WTC11 (cell line): ENCODE data around the gene LRRTM1. TPM values are rescaled to one million over a fixed set of nuclear protein-coding genes. Genes with fewer than 3 reads are reported as not detected.

Source experiments
- ATAC-seq: fragments of 200-7000 bp; cut with Tn5 transposase; 2 replicates; pipeline ENCODE4 v1.10.0; 2021; ENCODE audit warnings: mild to moderate bottlenecking, moderate library complexity
- CTCF ChIA-PET: fragments of 300-600 bp; sonication (Branson Sonifier 250); formaldehyde crosslinking; loops from one replicate; lab custom pipeline; 2021; ENCODE audit warnings: antibody characterized with exemption; lab: Charles Lee
- POLR2A ChIA-PET: fragments of 350-600 bp; sonication (Branson Sonifier 250); formaldehyde crosslinking; loops from one replicate; lab custom pipeline; 2021; ENCODE audit warnings: antibody characterized with exemption; lab: Charles Lee
- DNase-seq: peaks from one replicate; pipeline ENCODE4 v3.0.0; 2021; ENCODE audit warnings: low spot score
- H3K27ac Mint-ChIP-seq: 2 replicates; pipeline ENCODE4 v1.8.0; 2021; ENCODE audit warnings: mixed read lengths
- H3K27me3 Mint-ChIP-seq: 2 replicates; pipeline ENCODE4 v1.8.0; 2021; ENCODE audit warnings: low read depth, mild to moderate bottlenecking, moderate library complexity, mixed read lengths
- H3K36me3 Mint-ChIP-seq: 2 replicates; pipeline ENCODE4 v1.8.0; 2021; ENCODE audit warnings: mixed read lengths
- H3K4me1 Mint-ChIP-seq: 2 replicates; pipeline ENCODE4 v1.8.0; 2022; ENCODE audit warnings: mixed read lengths
- H3K4me3 Mint-ChIP-seq: 2 replicates; pipeline ENCODE4 v1.8.0; 2021; ENCODE audit warnings: mild to moderate bottlenecking, moderate library complexity, mixed read lengths
- H3K9me3 Mint-ChIP-seq: 2 replicates; pipeline ENCODE4 v1.8.0; 2021; ENCODE audit warnings: mixed read lengths
- EMX1 ChIP-seq: fragments of 250-450 bp; sonication (Bioruptor Pico); IDR thresholded peaks from 2 replicates; pipeline ENCODE4 v1.8.0; 2021; ENCODE audit warnings: mild to moderate bottlenecking
- ESRRA ChIP-seq: sonication (generic); formaldehyde crosslinking; IDR thresholded peaks from 2 replicates; pipeline ENCODE4 v1.8.1; 2022; ENCODE audit warnings: mild to moderate bottlenecking, missing genetic modification reagents, borderline replicate concordance
- GABPB1 ChIP-seq: sonication (generic); formaldehyde crosslinking; IDR thresholded peaks from 2 replicates; pipeline ENCODE4 v1.8.1; 2023; ENCODE audit warnings: mild to moderate bottlenecking, missing genetic modification reagents
- JAZF1 ChIP-seq: fragments of 250-450 bp; sonication (Bioruptor Pico); IDR thresholded peaks from 2 replicates; pipeline ENCODE4 v1.9.0; 2021; ENCODE audit warnings: moderate library complexity, mild to moderate bottlenecking, inconsistent platforms
- KAT7 ChIP-seq: sonication (generic); formaldehyde crosslinking; IDR thresholded peaks from 2 replicates; pipeline ENCODE4 v1.8.1; 2023; ENCODE audit warnings: missing genetic modification reagents, mild to moderate bottlenecking, borderline replicate concordance
- MXD4 ChIP-seq: fragments of 250-450 bp; sonication (Bioruptor Pico); IDR thresholded peaks from 2 replicates; pipeline ENCODE4 v1.8.0; 2021; ENCODE audit warnings: mild to moderate bottlenecking, moderate library complexity, borderline replicate concordance
- NFE2L1 ChIP-seq: sonication (generic); formaldehyde crosslinking; IDR thresholded peaks from 2 replicates; pipeline ENCODE4 v1.8.1; 2023; ENCODE audit warnings: missing genetic modification reagents
- NFYB ChIP-seq: sonication (generic); formaldehyde crosslinking; conservative IDR thresholded peaks from 2 replicates; pipeline ENCODE4 v1.8.0; 2022; ENCODE audit warnings: low read depth, missing genetic modification reagents
- NR2C2 ChIP-seq: sonication (generic); formaldehyde crosslinking; IDR thresholded peaks from 2 replicates; pipeline ENCODE4 v1.8.0; 2022; ENCODE audit warnings: mild to moderate bottlenecking, missing genetic modification reagents
- PRRX2 ChIP-seq: fragments of 250-450 bp; sonication (Bioruptor Pico); IDR thresholded peaks from 2 replicates; pipeline ENCODE4 v1.8.0; 2021; ENCODE audit warnings: mild to moderate bottlenecking
- RORB ChIP-seq: fragments of 250-450 bp; sonication (Bioruptor Pico); IDR thresholded peaks from 2 replicates; pipeline ENCODE4 v1.9.0; 2021; ENCODE audit warnings: mild to moderate bottlenecking
- TEAD4 ChIP-seq: sonication (generic); formaldehyde crosslinking; IDR thresholded peaks from 2 replicates; pipeline ENCODE4 v1.8.0; 2022; ENCODE audit warnings: mild to moderate bottlenecking, missing genetic modification reagents
- ZNF138 ChIP-seq: sonication (generic); formaldehyde crosslinking; conservative IDR thresholded peaks from 2 replicates; pipeline ENCODE4 v1.8.1; 2022; ENCODE audit warnings: mild to moderate bottlenecking, moderate library complexity, missing genetic modification reagents
- ZNF317 ChIP-seq: sonication (generic); formaldehyde crosslinking; IDR thresholded peaks from 2 replicates; pipeline ENCODE4 v1.8.1; 2023; ENCODE audit warnings: low read depth, mild to moderate bottlenecking, moderate library complexity, missing genetic modification reagents, borderline replicate concordance
- ZNF396 ChIP-seq: fragments of 250-450 bp; sonication (Bioruptor Pico); IDR thresholded peaks from 2 replicates; pipeline ENCODE4 v1.8.0; 2021; ENCODE audit warnings: mild to moderate bottlenecking, moderate library complexity, borderline replicate concordance
- ZNF671 ChIP-seq: fragments of 250-450 bp; sonication (Bioruptor Pico); IDR thresholded peaks from 2 replicates; pipeline ENCODE4 v1.8.0; 2021; ENCODE audit warnings: mild to moderate bottlenecking
- total RNA-seq: library from RNA; stranded (reverse); gene quantifications from 3 replicates; pipeline ENCODE4 v1.2.3, GENCODE V29; 2021
- TF ChIP-seq, protein P1 (sequence below): sonication (generic); formaldehyde crosslinking; IDR thresholded peaks from 2 replicates; pipeline ENCODE4 v1.8.1; 2023; ENCODE audit warnings: mild to moderate bottlenecking, missing genetic modification reagents
- TF ChIP-seq, protein P2 (sequence below): sonication (generic); formaldehyde crosslinking; IDR thresholded peaks from 2 replicates; pipeline ENCODE4 v1.8.1; 2022; ENCODE audit warnings: mild to moderate bottlenecking, missing genetic modification reagents, moderate library complexity, borderline replicate concordance
- TF ChIP-seq, protein P3 (sequence below): sonication (generic); formaldehyde crosslinking; IDR thresholded peaks from 2 replicates; pipeline ENCODE4 v1.8.1; 2023; ENCODE audit warnings: mild to moderate bottlenecking, missing genetic modification reagents, borderline replicate concordance
- TF ChIP-seq, protein P4 (sequence below): sonication (generic); formaldehyde crosslinking; IDR thresholded peaks from 2 replicates; pipeline ENCODE4 v1.8.1; 2023; ENCODE audit warnings: mild to moderate bottlenecking, missing genetic modification reagents, moderate library complexity
- TF ChIP-seq, protein P5 (sequence below): sonication (generic); formaldehyde crosslinking; IDR thresholded peaks from 2 replicates; pipeline ENCODE4 v1.8.0; 2022; ENCODE audit warnings: mild to moderate bottlenecking, missing genetic modification reagents

Gene LRRTM1
- total RNA-seq, 1 experiment from 2014 or later = 1.2 TPM

DNA sequence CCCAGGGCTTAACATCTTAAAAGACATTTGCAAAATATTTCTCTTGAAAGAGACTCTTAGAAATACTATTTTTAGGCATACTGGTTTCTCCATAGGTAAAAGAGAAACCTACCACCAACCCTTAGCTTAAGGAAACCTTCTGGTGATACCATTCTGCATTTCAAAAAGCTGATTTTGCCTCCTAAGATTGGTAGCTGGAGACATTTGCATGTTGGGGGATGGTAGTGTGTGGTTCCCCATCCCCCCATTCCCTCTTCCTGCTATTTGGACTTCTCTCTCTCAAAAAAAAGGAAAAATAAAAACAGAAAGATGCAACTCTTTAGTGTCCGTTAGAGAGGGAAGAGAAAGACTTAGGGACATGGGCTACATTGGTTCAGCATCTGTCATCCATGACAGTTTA, 4.2 kb downstream of the LRRTM1 start:
- Mint-ChIP-seq H3K4me3 (peak overlapping the region; percentile 81), H3K36me3 (no peaks in the 10 kb centered on the region), H3K4me1 (peaks cover 57% of the 10 kb centered on the region), H3K9me3 (no peaks in the 10 kb centered on the region), H3K27me3 (peaks cover 54% of the 10 kb centered on the region), H3K27ac (no peak overlapping the region)
- ChIA-PET POLR2A (no interaction called here), CTCF (interaction anchor here (0.6 to 2.0 kb wide), 5 partner anchors 22 to 199 kb away, joined by 3 to 8 read pairs (median 4); no protein-coding TSS in a partner anchor)
- DNase-seq (no peak), ATAC-seq (no peak)
- no peak for TF ChIP-seq GABPB1 (CRISPR knock-in tag)
- no peak for TF ChIP-seq ZNF317
- TF ChIP-seq NFE2L1 = no peak
- TF ChIP-seq, protein P1, sequence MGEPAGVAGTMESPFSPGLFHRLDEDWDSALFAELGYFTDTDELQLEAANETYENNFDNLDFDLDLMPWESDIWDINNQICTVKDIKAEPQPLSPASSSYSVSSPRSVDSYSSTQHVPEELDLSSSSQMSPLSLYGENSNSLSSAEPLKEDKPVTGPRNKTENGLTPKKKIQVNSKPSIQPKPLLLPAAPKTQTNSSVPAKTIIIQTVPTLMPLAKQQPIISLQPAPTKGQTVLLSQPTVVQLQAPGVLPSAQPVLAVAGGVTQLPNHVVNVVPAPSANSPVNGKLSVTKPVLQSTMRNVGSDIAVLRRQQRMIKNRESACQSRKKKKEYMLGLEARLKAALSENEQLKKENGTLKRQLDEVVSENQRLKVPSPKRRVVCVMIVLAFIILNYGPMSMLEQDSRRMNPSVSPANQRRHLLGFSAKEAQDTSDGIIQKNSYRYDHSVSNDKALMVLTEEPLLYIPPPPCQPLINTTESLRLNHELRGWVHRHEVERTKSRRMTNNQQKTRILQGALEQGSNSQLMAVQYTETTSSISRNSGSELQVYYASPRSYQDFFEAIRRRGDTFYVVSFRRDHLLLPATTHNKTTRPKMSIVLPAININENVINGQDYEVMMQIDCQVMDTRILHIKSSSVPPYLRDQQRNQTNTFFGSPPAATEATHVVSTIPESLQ (CRISPR knock-in tag) = no peak

DNA sequence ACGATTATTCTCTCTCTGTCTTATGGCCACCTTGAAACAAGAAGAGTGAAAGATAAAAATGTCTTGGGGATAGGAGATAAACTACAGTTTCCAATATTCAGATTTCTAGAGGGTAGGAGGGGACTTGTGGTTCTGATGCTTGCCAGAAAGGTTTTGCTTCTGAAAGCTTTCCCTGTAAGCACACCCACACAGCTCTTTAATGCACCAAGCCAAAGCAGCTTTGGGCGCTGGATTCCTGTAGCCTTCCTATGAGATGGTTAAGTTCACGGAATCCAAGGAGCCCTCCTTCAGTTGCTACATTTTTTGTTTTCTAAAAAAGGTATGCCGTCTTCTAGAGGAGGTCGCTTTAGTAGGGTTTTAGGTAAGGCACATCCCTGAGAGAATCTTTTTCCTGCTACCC, 4.9 kb downstream of the LRRTM1 start:
- Mint-ChIP-seq H3K27ac (no peak overlapping the region), H3K9me3 (no peaks in the 10 kb centered on the region), H3K4me1 (peaks cover 52% of the 10 kb centered on the region), H3K27me3 (peaks cover 48% of the 10 kb centered on the region), H3K4me3 (peak overlapping the region; percentile 29), H3K36me3 (no peaks in the 10 kb centered on the region)
- no peak for ATAC-seq
- no peak for DNase-seq
- TF ChIP-seq KAT7 (no peak), MXD4 (CRISPR knock-in tag) (no peak), ZNF396 (no peak), JAZF1 (CRISPR knock-in tag) (no peak), EMX1 (CRISPR knock-in tag) (no peak), TEAD4 (CRISPR knock-in tag) (no peak), NR2C2 (no peak), RORB (CRISPR knock-in tag) (no peak)
- TF ChIP-seq, protein P2, sequence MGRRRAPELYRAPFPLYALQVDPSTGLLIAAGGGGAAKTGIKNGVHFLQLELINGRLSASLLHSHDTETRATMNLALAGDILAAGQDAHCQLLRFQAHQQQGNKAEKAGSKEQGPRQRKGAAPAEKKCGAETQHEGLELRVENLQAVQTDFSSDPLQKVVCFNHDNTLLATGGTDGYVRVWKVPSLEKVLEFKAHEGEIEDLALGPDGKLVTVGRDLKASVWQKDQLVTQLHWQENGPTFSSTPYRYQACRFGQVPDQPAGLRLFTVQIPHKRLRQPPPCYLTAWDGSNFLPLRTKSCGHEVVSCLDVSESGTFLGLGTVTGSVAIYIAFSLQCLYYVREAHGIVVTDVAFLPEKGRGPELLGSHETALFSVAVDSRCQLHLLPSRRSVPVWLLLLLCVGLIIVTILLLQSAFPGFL = no peak
- ChIA-PET POLR2A (interaction anchor here (0.6 kb wide), 1 partner anchor 650 kb away, joined by 9 read pairs; no protein-coding TSS in a partner anchor), CTCF (interaction anchor here (0.6 to 2.0 kb wide), 8 partner anchors 11 to 543 kb away, joined by 3 to 8 read pairs (median 3); no protein-coding TSS in a partner anchor)

DNA sequence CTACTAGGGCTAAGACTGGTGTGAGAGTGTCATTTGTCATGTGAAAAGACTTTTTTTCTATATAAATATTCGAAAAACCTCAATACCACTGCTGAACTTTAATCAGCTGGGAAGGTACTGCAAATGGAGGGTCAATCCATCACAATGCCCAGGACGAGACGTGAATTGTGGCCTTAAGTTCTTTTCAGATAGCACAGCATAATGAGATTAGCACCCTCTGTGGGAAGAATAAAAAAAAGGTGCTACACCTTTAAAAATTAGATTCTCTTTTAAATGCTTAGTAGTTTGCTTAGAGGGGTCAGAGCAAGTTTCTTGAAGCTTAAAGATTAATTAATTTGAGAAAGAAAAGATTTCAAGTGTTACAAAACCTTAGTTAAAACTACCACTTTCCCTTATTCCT, 5.6 kb downstream of the LRRTM1 start:
- ATAC-seq (no peak), DNase-seq (no peak)
- ChIA-PET POLR2A (interaction anchor here (0.6 kb wide), 1 partner anchor 649 kb away, joined by 9 read pairs; no protein-coding TSS in a partner anchor), CTCF (interaction anchor here (0.6 to 2.0 kb wide), 8 partner anchors 10 to 544 kb away, joined by 3 to 8 read pairs (median 3); no protein-coding TSS in a partner anchor)
- no peaks in the 10 kb centered on the region for H3K9me3 Mint-ChIP-seq
- H3K27ac Mint-ChIP-seq = no peak overlapping the region
- peaks cover 54% of the 10 kb centered on the region for H3K4me1 Mint-ChIP-seq
- no peak overlapping the region for H3K4me3 Mint-ChIP-seq
- H3K36me3 Mint-ChIP-seq = no peaks in the 10 kb centered on the region
- peaks cover 40% of the 10 kb centered on the region for H3K27me3 Mint-ChIP-seq
- TF ChIP-seq KAT7 (no peak), MXD4 (CRISPR knock-in tag) (no peak), NR2C2 (no peak), ZNF138 (CRISPR knock-in tag) (no peak), NFE2L1 (no peak), ZNF396 (no peak), PRRX2 (CRISPR knock-in tag) (no peak), ZNF317 (no peak), NFYB (no peak), ESRRA (CRISPR knock-in tag) (no peak), ZNF671 (no peak)
- TF ChIP-seq, protein P1 (CRISPR knock-in tag) = no peak
- TF ChIP-seq, protein P3, sequence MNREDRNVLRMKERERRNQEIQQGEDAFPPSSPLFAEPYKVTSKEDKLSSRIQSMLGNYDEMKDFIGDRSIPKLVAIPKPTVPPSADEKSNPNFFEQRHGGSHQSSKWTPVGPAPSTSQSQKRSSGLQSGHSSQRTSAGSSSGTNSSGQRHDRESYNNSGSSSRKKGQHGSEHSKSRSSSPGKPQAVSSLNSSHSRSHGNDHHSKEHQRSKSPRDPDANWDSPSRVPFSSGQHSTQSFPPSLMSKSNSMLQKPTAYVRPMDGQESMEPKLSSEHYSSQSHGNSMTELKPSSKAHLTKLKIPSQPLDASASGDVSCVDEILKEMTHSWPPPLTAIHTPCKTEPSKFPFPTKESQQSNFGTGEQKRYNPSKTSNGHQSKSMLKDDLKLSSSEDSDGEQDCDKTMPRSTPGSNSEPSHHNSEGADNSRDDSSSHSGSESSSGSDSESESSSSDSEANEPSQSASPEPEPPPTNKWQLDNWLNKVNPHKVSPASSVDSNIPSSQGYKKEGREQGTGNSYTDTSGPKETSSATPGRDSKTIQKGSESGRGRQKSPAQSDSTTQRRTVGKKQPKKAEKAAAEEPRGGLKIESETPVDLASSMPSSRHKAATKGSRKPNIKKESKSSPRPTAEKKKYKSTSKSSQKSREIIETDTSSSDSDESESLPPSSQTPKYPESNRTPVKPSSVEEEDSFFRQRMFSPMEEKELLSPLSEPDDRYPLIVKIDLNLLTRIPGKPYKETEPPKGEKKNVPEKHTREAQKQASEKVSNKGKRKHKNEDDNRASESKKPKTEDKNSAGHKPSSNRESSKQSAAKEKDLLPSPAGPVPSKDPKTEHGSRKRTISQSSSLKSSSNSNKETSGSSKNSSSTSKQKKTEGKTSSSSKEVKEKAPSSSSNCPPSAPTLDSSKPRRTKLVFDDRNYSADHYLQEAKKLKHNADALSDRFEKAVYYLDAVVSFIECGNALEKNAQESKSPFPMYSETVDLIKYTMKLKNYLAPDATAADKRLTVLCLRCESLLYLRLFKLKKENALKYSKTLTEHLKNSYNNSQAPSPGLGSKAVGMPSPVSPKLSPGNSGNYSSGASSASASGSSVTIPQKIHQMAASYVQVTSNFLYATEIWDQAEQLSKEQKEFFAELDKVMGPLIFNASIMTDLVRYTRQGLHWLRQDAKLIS (CRISPR knock-in tag) = no peak
- TF ChIP-seq, protein P4, sequence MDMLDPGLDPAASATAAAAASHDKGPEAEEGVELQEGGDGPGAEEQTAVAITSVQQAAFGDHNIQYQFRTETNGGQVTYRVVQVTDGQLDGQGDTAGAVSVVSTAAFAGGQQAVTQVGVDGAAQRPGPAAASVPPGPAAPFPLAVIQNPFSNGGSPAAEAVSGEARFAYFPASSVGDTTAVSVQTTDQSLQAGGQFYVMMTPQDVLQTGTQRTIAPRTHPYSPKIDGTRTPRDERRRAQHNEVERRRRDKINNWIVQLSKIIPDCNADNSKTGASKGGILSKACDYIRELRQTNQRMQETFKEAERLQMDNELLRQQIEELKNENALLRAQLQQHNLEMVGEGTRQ (CRISPR knock-in tag) = no peak
- TF ChIP-seq, protein P5, sequence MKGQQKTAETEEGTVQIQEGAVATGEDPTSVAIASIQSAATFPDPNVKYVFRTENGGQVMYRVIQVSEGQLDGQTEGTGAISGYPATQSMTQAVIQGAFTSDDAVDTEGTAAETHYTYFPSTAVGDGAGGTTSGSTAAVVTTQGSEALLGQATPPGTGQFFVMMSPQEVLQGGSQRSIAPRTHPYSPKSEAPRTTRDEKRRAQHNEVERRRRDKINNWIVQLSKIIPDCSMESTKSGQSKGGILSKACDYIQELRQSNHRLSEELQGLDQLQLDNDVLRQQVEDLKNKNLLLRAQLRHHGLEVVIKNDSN (CRISPR knock-in tag) = no peak
